ENCODE measurements around the gene RBM8A.

- TF ChIP-seq CTCF (IDR thresholded peaks at IDR 0.05), result no peak
- no peak for TF ChIP-seq POLR2A (IDR thresholded peaks at IDR 0.05)
Observed at GRCh38 chr1:145953861-145954260, 26.6 kb upstream of the RBM8A start.

All from lower leg skin (tissue), 3 donors.